ENCODE measurements around the gene DOK3. TPM values are rescaled to one million over a fixed set of nuclear protein-coding genes. Genes with fewer than 3 reads are reported as not detected.

The DOK3 gene
- total and polyA plus RNA-seq, 2 of the 13 experiments (the other 11 are each of a cell fraction or from before 2014, with no cell fraction given), result 1.4 to 1.5 TPM

DNA sequence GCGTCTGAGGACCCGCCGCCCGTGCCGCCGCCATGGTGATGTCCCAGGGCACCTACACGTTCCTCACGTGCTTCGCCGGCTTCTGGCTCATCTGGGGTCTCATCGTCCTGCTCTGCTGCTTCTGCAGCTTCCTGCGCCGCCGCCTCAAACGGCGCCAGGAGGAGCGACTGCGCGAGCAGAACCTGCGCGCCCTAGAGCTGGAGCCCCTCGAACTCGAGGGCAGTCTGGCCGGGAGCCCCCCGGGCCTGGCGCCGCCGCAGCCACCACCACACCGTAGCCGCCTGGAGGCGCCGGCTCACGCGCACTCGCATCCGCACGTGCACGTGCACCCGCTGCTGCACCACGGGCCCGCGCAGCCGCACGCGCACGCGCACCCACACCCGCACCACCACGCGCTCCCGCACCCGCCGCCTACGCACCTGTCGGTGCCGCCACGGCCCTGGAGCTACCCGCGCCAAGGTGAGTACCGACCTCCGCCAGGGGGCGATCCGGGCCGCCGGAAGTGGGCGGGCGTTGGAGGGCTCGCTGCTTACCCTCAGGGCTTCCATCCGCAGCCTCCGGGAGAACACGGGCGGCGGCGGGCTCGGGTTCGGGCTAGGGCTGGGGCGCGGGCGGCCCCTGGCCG is 54.5 kb downstream of the DOK3 start (continued):
- TF ChIP-seq DMTF1 (CRISPR knock-in tag; IDR thresholded peaks at IDR 0.05) (no peak), ZNF292 (CRISPR knock-in tag; IDR thresholded peaks at IDR 0.05; ENCODE audit: borderline replicate concordance, low read depth) (no peak), PLRG1 (conservative IDR thresholded peaks at IDR 0.05) (no peak), NR2F1 (CRISPR knock-in tag; IDR thresholded peaks at IDR 0.05) (no peak), MXI1 (IDR thresholded peaks at IDR 0.05; ENCODE audit: borderline replicate concordance, low read depth, low read length) (peak; percentile 70; the same call in 2 of the 3 replicates), NCOA1 (CRISPR knock-in tag; IDR thresholded peaks at IDR 0.05) (no peak), DNMT3B (CRISPR knock-in tag; conservative IDR thresholded peaks at IDR 0.05) (no peak), ZNF460 (CRISPR knock-in tag; IDR thresholded peaks at IDR 0.05; ENCODE audit: borderline replicate concordance) (no peak), BHLHE40 (IDR thresholded peaks at IDR 0.05; ENCODE audit: low read length) (peak; percentile 72), CHCHD3 (CRISPR knock-in tag; IDR thresholded peaks at IDR 0.05) (peak; percentile 31; the same call in 1 of the 2 replicates), ZNF839 (CRISPR knock-in tag; IDR thresholded peaks at IDR 0.05; ENCODE audit: borderline replicate concordance) (no peak), ZNF326 (CRISPR knock-in tag; IDR thresholded peaks at IDR 0.05; ENCODE audit: borderline replicate concordance) (no peak), ZNF563 (CRISPR knock-in tag; IDR thresholded peaks at IDR 0.05) (no peak; the same call in 1 of the 2 replicates), HBP1 (CRISPR knock-in tag; IDR thresholded peaks at IDR 0.05; ENCODE audit: low read depth) (peak; percentile 72; the same call in 1 of the 2 replicates), GATA4 (IDR thresholded peaks at IDR 0.05; ENCODE audit: borderline replicate concordance, low read depth) (no peak), RFX5 (IDR thresholded peaks at IDR 0.05; ENCODE audit: low read depth, low read length) (no peak), NBN (conservative IDR thresholded peaks at IDR 0.05) (no peak), ZNF430 (CRISPR knock-in tag; IDR thresholded peaks at IDR 0.05) (no peak; the same call in 1 of the 2 replicates)
- TF ChIP-seq, protein P1, sequence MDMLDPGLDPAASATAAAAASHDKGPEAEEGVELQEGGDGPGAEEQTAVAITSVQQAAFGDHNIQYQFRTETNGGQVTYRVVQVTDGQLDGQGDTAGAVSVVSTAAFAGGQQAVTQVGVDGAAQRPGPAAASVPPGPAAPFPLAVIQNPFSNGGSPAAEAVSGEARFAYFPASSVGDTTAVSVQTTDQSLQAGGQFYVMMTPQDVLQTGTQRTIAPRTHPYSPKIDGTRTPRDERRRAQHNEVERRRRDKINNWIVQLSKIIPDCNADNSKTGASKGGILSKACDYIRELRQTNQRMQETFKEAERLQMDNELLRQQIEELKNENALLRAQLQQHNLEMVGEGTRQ (IDR thresholded peaks at IDR 0.05; ENCODE audit: low read depth, low read length), result peak; percentile 16; the same call in 1 of the 2 replicates
- TF ChIP-seq, protein P1 (CRISPR knock-in tag; IDR thresholded peaks at IDR 0.05; ENCODE audit: borderline replicate concordance), result no peak
- TF ChIP-seq, protein P2, sequence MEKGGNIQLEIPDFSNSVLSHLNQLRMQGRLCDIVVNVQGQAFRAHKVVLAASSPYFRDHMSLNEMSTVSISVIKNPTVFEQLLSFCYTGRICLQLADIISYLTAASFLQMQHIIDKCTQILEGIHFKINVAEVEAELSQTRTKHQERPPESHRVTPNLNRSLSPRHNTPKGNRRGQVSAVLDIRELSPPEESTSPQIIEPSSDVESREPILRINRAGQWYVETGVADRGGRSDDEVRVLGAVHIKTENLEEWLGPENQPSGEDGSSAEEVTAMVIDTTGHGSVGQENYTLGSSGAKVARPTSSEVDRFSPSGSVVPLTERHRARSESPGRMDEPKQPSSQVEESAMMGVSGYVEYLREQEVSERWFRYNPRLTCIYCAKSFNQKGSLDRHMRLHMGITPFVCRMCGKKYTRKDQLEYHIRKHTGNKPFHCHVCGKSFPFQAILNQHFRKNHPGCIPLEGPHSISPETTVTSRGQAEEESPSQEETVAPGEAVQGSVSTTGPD (CRISPR knock-in tag; IDR thresholded peaks at IDR 0.05), result no peak
- TF ChIP-seq, protein P3, sequence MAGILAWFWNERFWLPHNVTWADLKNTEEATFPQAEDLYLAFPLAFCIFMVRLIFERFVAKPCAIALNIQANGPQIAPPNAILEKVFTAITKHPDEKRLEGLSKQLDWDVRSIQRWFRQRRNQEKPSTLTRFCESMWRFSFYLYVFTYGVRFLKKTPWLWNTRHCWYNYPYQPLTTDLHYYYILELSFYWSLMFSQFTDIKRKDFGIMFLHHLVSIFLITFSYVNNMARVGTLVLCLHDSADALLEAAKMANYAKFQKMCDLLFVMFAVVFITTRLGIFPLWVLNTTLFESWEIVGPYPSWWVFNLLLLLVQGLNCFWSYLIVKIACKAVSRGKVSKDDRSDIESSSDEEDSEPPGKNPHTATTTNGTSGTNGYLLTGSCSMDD (CRISPR knock-in tag; IDR thresholded peaks at IDR 0.05), result no peak
